NCI-H774 (cell line): ENCODE measurements around the gene ZNF649.
"Not testable (repeated sequence)": the region's sequence is repeated elsewhere in the genome, so short reads cannot be mapped to it uniquely, and the experiment has no call there.

Source experiments
- DNase-seq: peaks from one replicate; lab custom pipeline; 2025; lab: John Stamatoyannopoulos, UW

Gene ZNF649

GRCh38 chr19:51904331-51905165 lies at the start of gene ZNF649:
TSS of gene ZNF649 (minus strand) at chr19:51905017. CDS start at chr19:51900107, 4,910 bp downstream.
- peak; percentile 83 for DNase-seq

GRCh38 chr19:51948975-51949374 lies 44.2 kb upstream of the ZNF649 start:
- DNase-seq = no peak

- no peak for DNase-seq
Measured at GRCh38 chr19:51946602-51947001, 41.8 kb upstream of the ZNF649 start.

GRCh38 chr19:51944798-51945552 lies 40.2 kb upstream of the ZNF649 start:
- DNase-seq = no peak

- DNase-seq = no peak
Measured at GRCh38 chr19:51938936-51939335, 34.1 kb upstream of the ZNF649 start.

GRCh38 chr19:51931921-51932320 lies 27.1 kb upstream of the ZNF649 start:
- no peak for DNase-seq

- no peak for DNase-seq
Measured at GRCh38 chr19:51927859-51928258, 23.0 kb upstream of the ZNF649 start.

- DNase-seq = peak; percentile 88
Measured at GRCh38 chr19:51926784-51927741, 22.2 kb upstream of the ZNF649 start, which contains the start of gene ZNF613. TSS of gene ZNF613 (plus strand) at chr19:51927472. CDS start at chr19:51936221, 8,749 bp downstream.

GRCh38 chr19:51926426-51926783 lies 21.6 kb upstream of the ZNF649 start:
- no peak for DNase-seq

GRCh38 chr19:51921949-51922348 lies 17.1 kb upstream of the ZNF649 start:
- DNase-seq = no peak

GRCh38 chr19:51919606-51920005 lies 14.8 kb upstream of the ZNF649 start:
- DNase-seq = no peak

GRCh38 chr19:51916167-51916566 lies 11.3 kb upstream of the ZNF649 start:
- no peak for DNase-seq

- no peak for DNase-seq
Measured at GRCh38 chr19:51915324-51915867, 10.6 kb upstream of the ZNF649 start.

GRCh38 chr19:51907981-51908380 lies 3.2 kb upstream of the ZNF649 start:
- not testable (repeated sequence) for DNase-seq

GRCh38 chr19:51906108-51906507 lies 1.3 kb upstream of the ZNF649 start:
- DNase-seq = not testable (repeated sequence)

- DNase-seq = not testable (repeated sequence)
Measured at GRCh38 chr19:51905639-51906038, 822 bp upstream of the ZNF649 start.

- DNase-seq = no peak
Measured at GRCh38 chr19:51905206-51905605, 389 bp upstream of the ZNF649 start.

- no peak for DNase-seq
Measured at GRCh38 chr19:51903192-51903591, 1.6 kb downstream of the ZNF649 start.

- DNase-seq = no peak
Measured at GRCh38 chr19:51901860-51902259, 3.0 kb downstream of the ZNF649 start.

GRCh38 chr19:51891193-51891747 lies 13.5 kb downstream of the ZNF649 start:
- no peak for DNase-seq

GRCh38 chr19:51889934-51890333 lies 14.9 kb downstream of the ZNF649 start:
- no peak for DNase-seq
